Measurements from ENCODE around the gene TMEM247. TPM values are rescaled to one million over a fixed set of nuclear protein-coding genes. Genes with fewer than 3 reads are reported as not detected.
A peak's percentile ranks its signal among the peaks of the same experiment; 100 is the strongest.

Gene TMEM247
- total and polyA plus RNA-seq, 2 donors (not counting 3 experiments of a cell fraction or from before 2014, with no cell fraction given), result not detected

- Histone ChIP-seq H3K79me2 (ENCODE audit: control insufficient read depth, insufficient read depth, low read length) (no peaks in the 10 kb centered on the region), H4K20me1 (replicated peaks; ENCODE audit: control insufficient read depth, extremely low read depth, insufficient read depth, low read length) (no peaks in the 10 kb centered on the region), H3K27me3 (ENCODE audit: control insufficient read depth in 2 of 2, insufficient read depth in 2 of 2, low read length in 2 of 2) (no peaks in the 10 kb centered on the region), H3K9ac (replicated peaks; ENCODE audit: extremely low read depth, insufficient read depth, low read length) (no peak overlapping the region), H3K4me3 (replicated peaks in 1 of 3; ENCODE audit: insufficient read depth in 1 of 3, low read depth in 1 of 3, low read length in 3 of 3) (no peak overlapping the region), H3K27ac (ENCODE audit: insufficient read depth, low read depth, low read length) (peak overlapping the region; percentile 58), H2AFZ (ENCODE audit: low read depth, low read length) (peak overlapping the region; percentile 63), H3K4me1 (ENCODE audit: control insufficient read depth, extremely low read depth, insufficient read depth, low read length) (peaks cover 17% of the 10 kb centered on the region), H3K9me3 (replicated peaks; ENCODE audit: control insufficient read depth, insufficient read depth, low read length) (no peaks in the 10 kb centered on the region), H3K4me2 (ENCODE audit: insufficient read depth, low read length) (peak overlapping the region; percentile 65), H3K9me1 (replicated peaks; ENCODE audit: control insufficient read depth, extremely low read depth, insufficient read depth, low read length) (no peaks in the 10 kb centered on the region), H3K36me3 (ENCODE audit: control insufficient read depth in 2 of 2, extremely low read depth in 1 of 2, insufficient read depth in 2 of 2, low read length in 2 of 2) (no peaks in the 10 kb centered on the region)
- no peak for TF ChIP-seq POLR2A (IDR thresholded peaks at IDR 0.05; ENCODE audit: low read depth, low read length)
- TF ChIP-seq POLR2AphosphoS5 (IDR thresholded peaks at IDR 0.05; ENCODE audit: insufficient read depth, low read depth, low read length), result peak; percentile 38
- peak; percentile 86 for TF ChIP-seq JUN (IDR thresholded peaks at IDR 0.05; ENCODE audit: borderline replicate concordance, insufficient read depth, insufficient read length, low read depth)
- TF ChIP-seq FOS (IDR thresholded peaks at IDR 0.05; ENCODE audit: borderline replicate concordance, insufficient read depth, low read length), result peak; percentile 89
- CTCF ChIA-PET, result interaction anchor here (0.8 to 1.9 kb wide), 9 partner anchors 10 to 119 kb away, joined by 3 to 14 read pairs (median 4); no protein-coding TSS in a partner anchor
- dilution Hi-C loops (cut with MboI; ENCODE audit: extremely low pct_ligation_motif_present, low sequenced_read_pairs) (no loop called here), intact Hi-C loops (cut with micrococcal nuclease) (loop anchor here (5.0 kb wide), 2 partner anchors 106 to 406 kb away; no protein-coding TSS in a partner anchor)
- FAIRE-seq (peak; percentile 99), DNase-seq (ENCODE audit: low read depth, low spot score) (peak; percentile 91)
- no TSS peak for BruUV-seq (replicated peaks)
- POLR2A ChIA-PET, result no interaction called here
Observed at GRCh38 chr2:46481198-46482193, 2.1 kb downstream of the TMEM247 start.

- no peaks in the 10 kb centered on the region for H3K79me2 ChIP-seq (ENCODE audit: control insufficient read depth, insufficient read depth, low read length)
- H3K9ac ChIP-seq (replicated peaks; ENCODE audit: extremely low read depth, insufficient read depth, low read length), result no peak overlapping the region
- H2AFZ ChIP-seq (ENCODE audit: low read depth, low read length), result no peak overlapping the region
- no peak overlapping the region for H3K4me3 ChIP-seq (replicated peaks in 1 of 3; ENCODE audit: insufficient read depth in 1 of 3, low read depth in 1 of 3, low read length in 3 of 3)
- POLR2A ChIA-PET, result no interaction called here
- no peaks in the 10 kb centered on the region for H3K27me3 ChIP-seq (ENCODE audit: control insufficient read depth in 2 of 2, insufficient read depth in 2 of 2, low read length in 2 of 2)
- dilution Hi-C loops (cut with MboI; ENCODE audit: extremely low pct_ligation_motif_present, low sequenced_read_pairs), result no loop called here
- DNase-seq (ENCODE audit: low read depth, low spot score) (no peak), FAIRE-seq (no peak)
- H3K27ac ChIP-seq (ENCODE audit: insufficient read depth, low read depth, low read length), result no peak overlapping the region
- H3K4me2 ChIP-seq (ENCODE audit: insufficient read depth, low read length), result no peak overlapping the region
- intact Hi-C loops (cut with micrococcal nuclease), result loop anchor here (5.0 kb wide), 2 partner anchors 105 to 405 kb away; no protein-coding TSS in a partner anchor
- no peaks in the 10 kb centered on the region for H4K20me1 ChIP-seq (replicated peaks; ENCODE audit: control insufficient read depth, extremely low read depth, insufficient read depth, low read length)
- CTCF ChIA-PET, result interaction anchor here (1.7 to 1.9 kb wide), 3 partner anchors 9 to 20 kb away, joined by 5 to 10 read pairs (median 9); no protein-coding TSS in a partner anchor
- no peaks in the 10 kb centered on the region for H3K9me1 ChIP-seq (replicated peaks; ENCODE audit: control insufficient read depth, extremely low read depth, insufficient read depth, low read length)
- TF ChIP-seq POLR2AphosphoS5 (IDR thresholded peaks at IDR 0.05; ENCODE audit: insufficient read depth, low read depth, low read length) (no peak), FOS (IDR thresholded peaks at IDR 0.05; ENCODE audit: borderline replicate concordance, insufficient read depth, low read length) (no peak), MAX (IDR thresholded peaks at IDR 0.05; ENCODE audit: insufficient read depth, insufficient read length) (no peak), POLR2A (IDR thresholded peaks at IDR 0.05; ENCODE audit: low read depth, low read length) (no peak), JUN (IDR thresholded peaks at IDR 0.05; ENCODE audit: borderline replicate concordance, insufficient read depth, insufficient read length, low read depth) (no peak), CTCF (IDR thresholded peaks at IDR 0.05; ENCODE audit: extremely low read depth in 1 of 2, insufficient read depth in 1 of 2, low read depth in 1 of 2, low read length in 2 of 2) (no peak), MYC (IDR thresholded peaks at IDR 0.05; ENCODE audit: low read depth, low read length) (no peak), EZH2 (IDR thresholded peaks at IDR 0.05; ENCODE audit: borderline replicate concordance, low read depth, low read length, severe bottlenecking) (no peak), GATA2 (IDR thresholded peaks at IDR 0.05; ENCODE audit: insufficient read depth, insufficient read length, low read depth, low read length) (no peak)
- no TSS peak for BruUV-seq (replicated peaks)
- peaks cover 17% of the 10 kb centered on the region for H3K4me1 ChIP-seq (ENCODE audit: control insufficient read depth, extremely low read depth, insufficient read depth, low read length)
- no peaks in the 10 kb centered on the region for H3K36me3 ChIP-seq (ENCODE audit: control insufficient read depth in 2 of 2, extremely low read depth in 1 of 2, insufficient read depth in 2 of 2, low read length in 2 of 2)
- H3K9me3 ChIP-seq (replicated peaks; ENCODE audit: control insufficient read depth, insufficient read depth, low read length), result no peaks in the 10 kb centered on the region
Observed at GRCh38 chr2:46482490-46482889, 3.1 kb downstream of the TMEM247 start.
